Pancreas (tissue), 10 donors: ENCODE measurements around the gene FANCC. TPM values are rescaled to one million over a fixed set of nuclear protein-coding genes. Genes with fewer than 3 reads are reported as not detected.

Experiments
- ATAC-seq, 4 donors: fragments of 200-7000 bp; cut with Tn5 transposase; one replicate each; pipeline versions ENCODE4 v1.8.0 to v1.9.1; 2020; ENCODE audit warnings: mild to moderate bottlenecking in 4 of 4, moderate library complexity in 4 of 4
- DNase-seq, 6 donors: peaks; one replicate each; pipeline ENCODE4 v3.0.0-alpha.2; 2020
- FAIRE-seq: peaks from 2 replicates; lab custom pipeline; 2012; peaks lifted over from hg19 to GRCh38; lab: Jason Lieb, UNC
- H3K27ac ChIP-seq, 4 donors: fragments of 200-600 bp; sonication (generic); 1 replicate in 3 of 4; 2 replicates in 1 of 4; pipeline versions ENCODE4 v1.5.0 to v1.8.0; 2020
- H3K27me3 ChIP-seq, 4 donors: fragments of 200-600 bp; one replicate each; pipeline ENCODE4 v1.8.0; 2021
- H3K36me3 ChIP-seq, 3 donors: fragments of 200-600 bp; sonication (generic) in 1 of 3; one replicate each; pipeline versions ENCODE4 v1.5.0 to v1.8.0; 2020 to 2021
- H3K4me1 ChIP-seq, 3 donors: fragments of 200-600 bp; one replicate each; pipeline ENCODE4 v1.8.0; 2021
- H3K4me3 ChIP-seq, 4 donors: fragments of 200-600 bp; sonication (generic) in 2 of 4; one replicate each; pipeline versions ENCODE4 v1.5.0 to v1.8.0; 2020 to 2021
- H3K9me3 ChIP-seq, 4 donors: fragments of 200-600 bp; one replicate each; pipeline ENCODE4 v1.8.0; 2021
- WGBS, 2 donors: extraction: QIAGEN DNeasy Blood & Tissue Kit; methylation state at CpG; one replicate each; pipeline ENCODE4 v1.1.7; 2013; 5-methylcytosine and 5-hydroxymethylcytosine counted together
- intact Hi-C, 3 donors: fragments of 100-400 bp; cut with DNase I; formaldehyde crosslinking; loops; one replicate each; pipeline versions ENCODE4 v1.11.1 to v1.14.2; 2022
- polyA plus RNA-seq, 2 donors: library from polyadenylated mRNA; stranded (reverse); fragments of 200-250 nt; gene quantifications; one replicate each; pipeline ENCODE4 v1.2.3, GENCODE V29; 2013
- total RNA-seq, 6 donors: library from RNA; stranded (reverse); fragmentation: NEBNext Ultra II Directional in 4 of 6; extraction: Animal tissue kit (Norgen Biotek cat#: 25700) in 4 of 6; gene quantifications; one replicate each; pipeline versions ENCODE4 v1.2.1 to v1.2.4, GENCODE V29; 2021 to 2023
- TF ChIP-seq, protein P1 (sequence below), 4 donors: fragments of 200-600 bp; sonication (generic) in 3 of 4; IDR thresholded peaks; one replicate each; pipeline versions ENCODE4 v1.5.0 to v1.8.0; 2021; ENCODE audit warnings: antibody characterized with exemption in 4 of 4
- donor health status: healthy with polysubstance abuse.
- donor health status: DM: no; HTN: no; CAD: no; lungs with moderate emphysema.
- donor health status: DM: no; HTN: no; CAD: no.
- donor health status: control.
- donor health status: control.
- donor health status: Bipolar disorder and iron deficiency.
- donor health status: DM: yes; HTN: yes; CAD: no.
- donor health status: DM: no; HTN: no; CAD: no.
- donor health status: DM: no; HTN: no; CAD: no.
- donor health status: DM: yes; HTN: yes; CAD: no.

The FANCC gene
- total and polyA plus RNA-seq, 8 donors: 3.8 to 9.9 (median 4.6) TPM

DNA sequence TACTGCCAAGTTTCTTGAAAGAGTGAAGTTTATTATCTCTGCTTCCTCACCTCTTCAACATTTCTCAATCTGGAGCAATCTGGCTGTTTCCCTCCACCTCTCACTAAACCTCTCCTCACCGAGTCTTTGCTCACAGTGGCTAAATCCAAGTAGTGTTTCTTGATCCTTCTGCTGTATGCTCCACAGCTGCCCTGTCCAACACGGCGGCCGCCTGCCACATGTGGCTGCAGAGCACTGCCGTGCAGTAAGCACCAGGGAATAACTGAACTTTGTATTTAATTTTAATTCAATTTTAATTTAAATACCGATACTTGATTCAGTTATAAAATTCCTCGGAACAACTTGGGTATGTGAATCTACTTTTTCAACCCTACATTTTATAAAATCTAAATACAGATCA, 80.2 kb downstream of the FANCC start:
- H3K27me3 ChIP-seq: no peaks in the 10 kb centered on the region
- no peak overlapping the region for H3K27ac ChIP-seq
- H3K4me1 ChIP-seq: no peaks in the 10 kb centered on the region
- no peak overlapping the region for H3K4me3 ChIP-seq
- no peaks in the 10 kb centered on the region for H3K36me3 ChIP-seq
- no peak for DNase-seq
- no peak for ATAC-seq
- FAIRE-seq: no peak
- TF ChIP-seq, protein P1, sequence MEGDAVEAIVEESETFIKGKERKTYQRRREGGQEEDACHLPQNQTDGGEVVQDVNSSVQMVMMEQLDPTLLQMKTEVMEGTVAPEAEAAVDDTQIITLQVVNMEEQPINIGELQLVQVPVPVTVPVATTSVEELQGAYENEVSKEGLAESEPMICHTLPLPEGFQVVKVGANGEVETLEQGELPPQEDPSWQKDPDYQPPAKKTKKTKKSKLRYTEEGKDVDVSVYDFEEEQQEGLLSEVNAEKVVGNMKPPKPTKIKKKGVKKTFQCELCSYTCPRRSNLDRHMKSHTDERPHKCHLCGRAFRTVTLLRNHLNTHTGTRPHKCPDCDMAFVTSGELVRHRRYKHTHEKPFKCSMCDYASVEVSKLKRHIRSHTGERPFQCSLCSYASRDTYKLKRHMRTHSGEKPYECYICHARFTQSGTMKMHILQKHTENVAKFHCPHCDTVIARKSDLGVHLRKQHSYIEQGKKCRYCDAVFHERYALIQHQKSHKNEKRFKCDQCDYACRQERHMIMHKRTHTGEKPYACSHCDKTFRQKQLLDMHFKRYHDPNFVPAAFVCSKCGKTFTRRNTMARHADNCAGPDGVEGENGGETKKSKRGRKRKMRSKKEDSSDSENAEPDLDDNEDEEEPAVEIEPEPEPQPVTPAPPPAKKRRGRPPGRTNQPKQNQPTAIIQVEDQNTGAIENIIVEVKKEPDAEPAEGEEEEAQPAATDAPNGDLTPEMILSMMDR (IDR thresholded peaks at IDR 0.05): no peak
- no peaks in the 10 kb centered on the region for H3K9me3 ChIP-seq
- 92 to 95% methylated on average over 7 of the region's 7 CpGs for WGBS, 2 donors
- intact Hi-C loops: no loop called here

DNA sequence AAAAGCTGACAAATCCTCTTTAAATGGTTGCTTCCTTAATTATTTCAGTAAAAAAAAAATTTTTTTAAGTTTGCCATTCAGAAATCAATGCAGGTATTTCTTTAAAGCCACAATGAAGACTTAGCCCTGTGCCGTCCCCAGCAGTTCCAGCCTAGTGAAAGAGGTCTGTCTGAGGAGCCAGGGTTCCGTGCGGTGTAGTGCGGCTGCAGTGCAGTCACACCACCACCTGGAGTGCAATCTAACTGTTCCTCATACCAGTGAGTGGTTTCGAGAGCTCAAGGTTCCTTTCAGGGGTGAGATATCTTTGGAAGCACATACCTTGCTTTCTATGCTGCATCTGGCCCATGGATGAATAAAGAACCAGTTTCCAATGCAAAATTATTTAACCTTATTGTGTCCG, 87.5 kb downstream of the FANCC start:
- 93 to 96% methylated on average over 6 of the region's 6 CpGs for WGBS, 2 donors
- Histone ChIP-seq H3K27ac (no peak overlapping the region), H3K36me3 (no peaks in the 10 kb centered on the region), H3K4me3 (no peak overlapping the region), H3K4me1 (no peaks in the 10 kb centered on the region), H3K9me3 (no peaks in the 10 kb centered on the region), H3K27me3 (no peaks in the 10 kb centered on the region)
- no peak for DNase-seq
- ATAC-seq: no peak
- no peak for FAIRE-seq
- intact Hi-C loops: no loop called here
- TF ChIP-seq, protein P1 (IDR thresholded peaks at IDR 0.05): no peak

DNA sequence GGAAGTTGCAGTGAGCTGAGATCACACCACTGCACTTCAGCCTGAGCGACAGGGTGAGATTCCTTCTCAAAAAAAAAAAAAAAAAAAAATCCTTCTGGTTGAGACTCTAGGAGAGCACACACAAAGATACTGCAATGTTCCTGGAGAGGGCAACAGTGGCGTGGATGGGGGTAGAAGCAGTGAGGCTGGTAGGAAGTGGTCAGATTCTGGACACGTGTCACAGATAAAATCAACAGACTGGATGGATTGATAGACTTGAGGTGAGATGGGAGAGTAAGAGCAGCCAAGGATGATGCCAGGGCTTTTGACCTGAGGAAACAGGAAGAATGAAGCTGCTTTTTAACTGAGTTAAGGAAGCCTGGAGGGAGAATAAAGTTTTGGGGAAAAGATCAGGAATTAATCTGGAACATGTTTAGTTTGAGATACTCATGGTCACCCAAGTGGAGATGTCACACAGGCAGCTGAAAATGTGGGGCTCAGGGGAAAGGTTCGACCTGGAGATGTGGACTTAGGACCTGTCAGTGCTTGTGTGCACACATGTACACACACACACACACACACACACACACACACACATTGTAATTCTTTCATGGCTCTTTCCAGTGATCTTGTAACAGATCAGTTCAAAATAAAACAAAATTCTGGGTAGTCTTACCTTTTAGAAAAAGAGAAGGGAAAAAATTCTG, 88.1 kb downstream of the FANCC start:
- ATAC-seq (no peak), DNase-seq (no peak), FAIRE-seq (no peak)
- intact Hi-C loops: no loop called here
- H3K27ac ChIP-seq: no peak overlapping the region
- H3K4me3 ChIP-seq: no peak overlapping the region
- no peaks in the 10 kb centered on the region for H3K9me3 ChIP-seq
- TF ChIP-seq, protein P1 (IDR thresholded peaks at IDR 0.05): no peak
- no peaks in the 10 kb centered on the region for H3K36me3 ChIP-seq
- WGBS, 2 donors: 72 to 77% methylated on average over 4 of the region's 4 CpGs
- H3K4me1 ChIP-seq: peaks cover 0 to 2% (median 0%) of the 10 kb centered on the region in 3 donors
- H3K27me3 ChIP-seq: no peaks in the 10 kb centered on the region

DNA sequence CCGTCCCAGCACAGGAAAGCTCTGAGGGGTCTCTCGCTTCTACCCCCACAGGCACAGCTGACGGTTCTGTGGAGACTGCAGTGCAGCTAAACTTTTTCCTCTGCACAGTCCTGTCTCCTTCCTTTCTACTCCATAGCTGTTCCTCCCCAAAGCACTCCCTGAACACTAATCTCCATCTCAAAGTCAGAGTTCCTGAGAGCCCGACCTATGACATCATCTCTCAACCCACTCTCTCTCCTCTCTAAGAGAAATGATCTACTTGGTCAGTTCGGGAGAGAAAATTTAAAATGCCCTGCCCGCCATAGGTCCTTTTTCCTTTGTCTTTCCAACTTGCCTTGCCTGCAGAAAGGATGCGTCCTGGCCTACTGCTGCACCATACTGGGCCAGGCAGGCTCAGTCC, 90.6 kb downstream of the FANCC start:
- Histone ChIP-seq H3K4me3 (no peak overlapping the region), H3K27me3 (no peaks in the 10 kb centered on the region), H3K9me3 (no peaks in the 10 kb centered on the region), H3K36me3 (no peaks in the 10 kb centered on the region), H3K27ac (no peak overlapping the region), H3K4me1 (peaks cover 0 to 3% (median 0%) of the 10 kb centered on the region in 3 donors)
- no peak for FAIRE-seq
- TF ChIP-seq, protein P1 (IDR thresholded peaks at IDR 0.05): no peak
- intact Hi-C loops: no loop called here
- 91 to 92% methylated on average over 7 of the region's 7 CpGs for WGBS, 2 donors
- ATAC-seq: no peak
- DNase-seq: no peak

DNA sequence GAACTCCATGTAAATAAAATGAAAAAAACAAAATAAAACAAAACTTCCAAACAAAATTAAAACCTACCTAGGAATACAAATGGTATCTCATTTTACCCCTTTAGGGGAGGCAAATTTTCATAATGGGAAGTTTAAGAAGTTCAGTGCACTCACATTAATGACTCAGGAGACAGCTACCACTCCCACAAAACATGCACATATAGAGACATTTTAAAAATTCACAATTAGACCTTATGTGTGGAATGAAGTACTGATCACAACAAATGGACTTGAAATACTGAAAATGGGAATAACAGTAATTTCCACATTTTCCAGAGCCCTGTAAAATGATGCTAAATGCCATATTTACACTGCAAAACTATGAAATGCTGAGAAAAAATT, 91.8 kb downstream of the FANCC start:
- Histone ChIP-seq H3K9me3 (no peaks in the 10 kb centered on the region), H3K36me3 (no peaks in the 10 kb centered on the region), H3K27ac (no peak overlapping the region), H3K4me1 (peaks cover 0 to 3% (median 0%) of the 10 kb centered on the region in 3 donors), H3K27me3 (no peaks in the 10 kb centered on the region), H3K4me3 (no peak overlapping the region)
- TF ChIP-seq, protein P1 (IDR thresholded peaks at IDR 0.05): no peak
- ATAC-seq: no peak
- FAIRE-seq: no peak
- intact Hi-C loops: no loop called here
- no peak for DNase-seq
